Ishikawa (cell line): ENCODE measurements around the gene MCRS1.

Source experiments
- CEBPB ChIP-seq: IDR thresholded peaks from 2 replicates; pipeline ENCODE4 v1.6.1; 2012
- CREB1 ChIP-seq: IDR thresholded peaks from 2 replicates; pipeline ENCODE4 v1.6.1; 2012; ENCODE audit warnings: low read depth
- EGR1 ChIP-seq: IDR thresholded peaks from 2 replicates; pipeline ENCODE4 v1.6.1; 2012
- EP300 ChIP-seq: IDR thresholded peaks from 2 replicates; pipeline ENCODE4 v1.6.1; 2012; ENCODE audit warnings: borderline replicate concordance
- FOXM1 ChIP-seq: IDR thresholded peaks from 2 replicates; pipeline ENCODE4 v1.6.1; 2012; ENCODE audit warnings: low read depth, borderline replicate concordance
- NFIC ChIP-seq: IDR thresholded peaks from 2 replicates; pipeline ENCODE4 v1.6.1; 2012
- RAD21 ChIP-seq: IDR thresholded peaks from 2 replicates; pipeline ENCODE4 v1.6.1; 2012; ENCODE audit warnings: low read depth
- TAF1 ChIP-seq: IDR thresholded peaks from 2 replicates; pipeline ENCODE4 v1.6.1; 2012; ENCODE audit warnings: low read depth, mild to moderate bottlenecking
- TCF12 ChIP-seq: IDR thresholded peaks from 2 replicates; pipeline ENCODE4 v1.6.1; 2012; ENCODE audit warnings: low read depth
- TEAD4 ChIP-seq: IDR thresholded peaks from 2 replicates; pipeline ENCODE4 v1.6.1; 2012
- YY1 ChIP-seq: IDR thresholded peaks from 2 replicates; pipeline ENCODE4 v1.6.1; 2012; ENCODE audit warnings: low read depth
- ZBTB7A ChIP-seq: IDR thresholded peaks from 2 replicates; pipeline ENCODE4 v1.6.1; 2012; ENCODE audit warnings: low read depth
- TF ChIP-seq, protein P1 (sequence below): IDR thresholded peaks from 2 replicates; pipeline ENCODE4 v1.6.1; 2012; ENCODE audit warnings: low read depth, mild to moderate bottlenecking
- TF ChIP-seq, protein P2 (sequence below): IDR thresholded peaks from 2 replicates; pipeline ENCODE4 v1.6.1; 2012
- TF ChIP-seq, protein P3 (sequence below): IDR thresholded peaks from 2 replicates; pipeline ENCODE4 v1.6.1; 2012

MCRS1 gene, protein sequence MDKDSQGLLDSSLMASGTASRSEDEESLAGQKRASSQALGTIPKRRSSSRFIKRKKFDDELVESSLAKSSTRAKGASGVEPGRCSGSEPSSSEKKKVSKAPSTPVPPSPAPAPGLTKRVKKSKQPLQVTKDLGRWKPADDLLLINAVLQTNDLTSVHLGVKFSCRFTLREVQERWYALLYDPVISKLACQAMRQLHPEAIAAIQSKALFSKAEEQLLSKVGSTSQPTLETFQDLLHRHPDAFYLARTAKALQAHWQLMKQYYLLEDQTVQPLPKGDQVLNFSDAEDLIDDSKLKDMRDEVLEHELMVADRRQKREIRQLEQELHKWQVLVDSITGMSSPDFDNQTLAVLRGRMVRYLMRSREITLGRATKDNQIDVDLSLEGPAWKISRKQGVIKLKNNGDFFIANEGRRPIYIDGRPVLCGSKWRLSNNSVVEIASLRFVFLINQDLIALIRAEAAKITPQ

DNA sequence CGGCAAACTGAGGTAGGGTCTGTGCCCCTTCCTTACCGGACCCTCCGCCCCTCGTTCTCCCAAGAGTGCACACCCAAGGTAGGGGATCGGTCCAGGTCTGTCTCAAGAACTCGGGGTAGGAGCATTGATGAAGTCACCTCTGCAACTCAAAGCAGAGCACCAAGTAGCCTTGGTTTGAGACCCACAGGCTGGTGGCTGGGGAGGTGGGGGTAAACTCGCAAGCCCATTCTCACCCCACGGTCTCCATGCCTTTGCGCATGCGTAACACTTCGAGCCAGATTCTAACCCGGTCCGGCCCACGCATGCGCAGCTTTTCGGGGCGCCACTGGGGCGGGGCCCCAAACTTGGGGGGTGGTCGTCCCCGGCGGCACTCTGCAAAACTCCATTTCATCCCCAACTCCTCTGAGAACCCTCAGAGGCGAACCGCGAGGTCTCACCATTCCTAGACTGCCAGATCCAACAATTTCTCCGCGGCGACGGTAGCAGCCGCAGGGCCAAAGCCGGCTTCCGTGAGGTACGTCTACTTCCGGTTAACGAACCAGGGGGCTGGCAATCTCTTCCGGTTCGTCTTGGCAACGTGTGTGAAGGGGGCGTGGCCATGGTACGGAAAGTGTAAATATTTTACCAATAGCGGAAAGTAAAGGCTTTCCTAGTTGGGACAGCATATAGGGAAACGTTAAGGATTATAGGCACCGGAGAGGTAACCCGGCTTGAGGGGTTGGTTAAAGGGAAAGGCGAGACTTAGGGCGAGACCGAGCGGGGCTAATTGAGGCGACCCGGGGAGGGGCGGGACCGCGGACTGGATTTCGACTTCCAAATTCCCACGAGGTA, at the start of gene MCRS1:
Gene MCRS1 (minus strand): TSS at position 532 of the 831 bp plus-strand sequence. CDS start 1,411 bp downstream, outside the sequence.
- TF ChIP-seq TAF1: peak; percentile 90
- TF ChIP-seq CREB1: peak; percentile 74; the same call in 1 of the 2 replicates
- peak; percentile 23; the same call in 1 of the 2 replicates for TF ChIP-seq FOXM1
- TF ChIP-seq EGR1: peak; percentile 42; the same call in 1 of the 2 replicates
- TF ChIP-seq RAD21: no peak
- TF ChIP-seq, protein P1, sequence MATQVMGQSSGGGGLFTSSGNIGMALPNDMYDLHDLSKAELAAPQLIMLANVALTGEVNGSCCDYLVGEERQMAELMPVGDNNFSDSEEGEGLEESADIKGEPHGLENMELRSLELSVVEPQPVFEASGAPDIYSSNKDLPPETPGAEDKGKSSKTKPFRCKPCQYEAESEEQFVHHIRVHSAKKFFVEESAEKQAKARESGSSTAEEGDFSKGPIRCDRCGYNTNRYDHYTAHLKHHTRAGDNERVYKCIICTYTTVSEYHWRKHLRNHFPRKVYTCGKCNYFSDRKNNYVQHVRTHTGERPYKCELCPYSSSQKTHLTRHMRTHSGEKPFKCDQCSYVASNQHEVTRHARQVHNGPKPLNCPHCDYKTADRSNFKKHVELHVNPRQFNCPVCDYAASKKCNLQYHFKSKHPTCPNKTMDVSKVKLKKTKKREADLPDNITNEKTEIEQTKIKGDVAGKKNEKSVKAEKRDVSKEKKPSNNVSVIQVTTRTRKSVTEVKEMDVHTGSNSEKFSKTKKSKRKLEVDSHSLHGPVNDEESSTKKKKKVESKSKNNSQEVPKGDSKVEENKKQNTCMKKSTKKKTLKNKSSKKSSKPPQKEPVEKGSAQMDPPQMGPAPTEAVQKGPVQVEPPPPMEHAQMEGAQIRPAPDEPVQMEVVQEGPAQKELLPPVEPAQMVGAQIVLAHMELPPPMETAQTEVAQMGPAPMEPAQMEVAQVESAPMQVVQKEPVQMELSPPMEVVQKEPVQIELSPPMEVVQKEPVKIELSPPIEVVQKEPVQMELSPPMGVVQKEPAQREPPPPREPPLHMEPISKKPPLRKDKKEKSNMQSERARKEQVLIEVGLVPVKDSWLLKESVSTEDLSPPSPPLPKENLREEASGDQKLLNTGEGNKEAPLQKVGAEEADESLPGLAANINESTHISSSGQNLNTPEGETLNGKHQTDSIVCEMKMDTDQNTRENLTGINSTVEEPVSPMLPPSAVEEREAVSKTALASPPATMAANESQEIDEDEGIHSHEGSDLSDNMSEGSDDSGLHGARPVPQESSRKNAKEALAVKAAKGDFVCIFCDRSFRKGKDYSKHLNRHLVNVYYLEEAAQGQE: no peak
- TF ChIP-seq, protein P2, sequence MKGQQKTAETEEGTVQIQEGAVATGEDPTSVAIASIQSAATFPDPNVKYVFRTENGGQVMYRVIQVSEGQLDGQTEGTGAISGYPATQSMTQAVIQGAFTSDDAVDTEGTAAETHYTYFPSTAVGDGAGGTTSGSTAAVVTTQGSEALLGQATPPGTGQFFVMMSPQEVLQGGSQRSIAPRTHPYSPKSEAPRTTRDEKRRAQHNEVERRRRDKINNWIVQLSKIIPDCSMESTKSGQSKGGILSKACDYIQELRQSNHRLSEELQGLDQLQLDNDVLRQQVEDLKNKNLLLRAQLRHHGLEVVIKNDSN: peak; percentile 65; the same call in 1 of the 2 replicates
- TF ChIP-seq EP300: peak; percentile 33; the same call in 1 of the 2 replicates
- peak; percentile 27; the same call in 1 of the 2 replicates for TF ChIP-seq TEAD4
- peak; percentile 95 for TF ChIP-seq ZBTB7A
- TF ChIP-seq TCF12: peak; percentile 70
- TF ChIP-seq, protein P3, sequence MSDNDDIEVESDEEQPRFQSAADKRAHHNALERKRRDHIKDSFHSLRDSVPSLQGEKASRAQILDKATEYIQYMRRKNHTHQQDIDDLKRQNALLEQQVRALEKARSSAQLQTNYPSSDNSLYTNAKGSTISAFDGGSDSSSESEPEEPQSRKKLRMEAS: peak; percentile 95
- no peak for TF ChIP-seq YY1
- no peak; the same call in 1 of the 2 replicates for TF ChIP-seq CEBPB
- peak; percentile 80 for TF ChIP-seq NFIC

DNA sequence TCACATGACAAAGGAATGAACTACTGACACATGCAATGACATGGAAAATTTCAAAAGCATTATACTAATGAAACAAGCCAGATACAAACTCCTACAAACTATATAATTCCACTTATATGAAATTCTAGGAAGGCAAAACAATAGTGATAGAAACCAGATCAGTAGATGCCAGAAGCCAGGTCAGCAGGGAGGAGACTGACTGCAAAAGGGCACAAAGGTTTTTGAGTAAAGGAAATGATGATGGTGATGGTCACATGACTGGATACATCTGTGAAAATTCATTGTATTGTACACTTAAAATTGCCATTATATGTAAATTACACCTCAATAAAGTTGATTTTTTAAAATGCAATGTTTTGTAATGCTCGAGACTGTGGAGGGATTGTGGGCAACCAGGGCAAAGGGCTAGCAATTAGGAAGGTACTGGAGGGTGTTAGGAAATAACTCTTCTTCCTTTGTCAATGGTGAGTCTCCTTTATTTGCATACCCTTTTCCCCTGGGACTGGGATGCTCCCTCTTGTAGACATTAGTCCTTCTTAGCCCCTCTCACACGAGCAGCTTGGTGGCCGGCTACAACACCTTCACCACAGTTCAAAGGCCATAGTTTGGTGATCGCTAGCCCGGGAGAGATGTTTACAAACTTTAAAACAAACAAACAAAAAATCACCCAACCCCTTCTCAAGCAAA, 48.7 kb upstream of the MCRS1 start:
- TF ChIP-seq YY1 (no peak), EGR1 (no peak), FOXM1 (no peak), ZBTB7A (no peak), CREB1 (no peak), TEAD4 (no peak), TAF1 (no peak), CEBPB (no peak), EP300 (no peak), TCF12 (no peak), NFIC (no peak)
- TF ChIP-seq, protein P2: no peak
- TF ChIP-seq, protein P1: no peak

DNA sequence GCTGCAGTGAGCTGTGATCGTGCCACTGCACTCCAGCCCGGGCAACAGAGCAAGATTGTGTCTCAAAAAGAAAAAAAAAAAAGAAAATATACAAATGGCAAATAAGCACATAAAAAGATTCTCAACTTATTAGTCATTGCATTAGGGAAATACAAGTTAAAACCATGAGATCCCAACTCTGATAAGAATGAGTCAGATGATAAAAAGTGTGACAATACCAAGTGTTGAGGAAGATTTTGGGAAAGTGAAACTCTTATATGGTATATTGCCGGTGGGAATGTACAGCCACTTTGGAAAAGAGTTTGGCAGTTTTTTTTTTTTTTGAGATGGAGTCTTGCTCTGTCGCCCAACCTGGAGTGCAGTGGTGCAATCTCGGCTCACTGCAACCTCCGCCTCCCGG, 47.8 kb upstream of the MCRS1 start:
- TF ChIP-seq EP300 (no peak), NFIC (no peak), TEAD4 (no peak), CEBPB (no peak)
- TF ChIP-seq, protein P3: no peak
- TF ChIP-seq, protein P2: no peak

DNA sequence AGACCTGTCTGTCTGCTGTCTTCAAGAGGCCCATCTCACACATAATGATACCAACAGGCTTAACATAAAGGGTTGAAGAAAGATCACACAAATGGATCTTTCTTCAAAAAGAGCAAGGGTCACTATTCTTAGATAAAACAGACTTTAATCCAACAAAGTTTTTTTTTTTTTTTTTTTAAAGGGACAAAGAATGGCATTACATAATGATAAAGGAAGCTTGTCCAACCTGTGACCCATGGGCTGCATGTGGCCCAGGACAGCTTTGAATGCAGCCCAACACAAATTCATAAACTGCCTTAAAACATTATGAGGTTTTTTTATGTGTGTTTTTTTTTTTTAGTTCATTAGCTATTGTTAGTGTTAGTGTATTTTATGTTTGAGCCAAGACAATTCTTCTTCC, 44.3 kb upstream of the MCRS1 start:
- no peak for TF ChIP-seq TEAD4
- TF ChIP-seq CREB1: no peak
- no peak for TF ChIP-seq FOXM1
- TF ChIP-seq, protein P3: no peak
- no peak for TF ChIP-seq NFIC
- TF ChIP-seq TCF12: no peak
